HL-60 (cell line): ENCODE measurements around the gene RNF130.

Source experiments
- CTCF ChIP-seq: IDR thresholded peaks from one replicate; pipeline ENCODE4 v1.5.1; 2011; ENCODE audit warnings: low read length, control low read depth, inconsistent platforms; ENCODE audit not compliant: insufficient read depth
- GABPA ChIP-seq: IDR thresholded peaks from 2 replicates; pipeline ENCODE4 v1.6.1; 2012; ENCODE audit warnings: low read depth
- POLR2AphosphoS5 ChIP-seq: IDR thresholded peaks from 2 replicates; pipeline ENCODE4 v1.6.1; 2012; ENCODE audit warnings: low read depth
- SPI1 ChIP-seq: IDR thresholded peaks from 2 replicates; pipeline ENCODE4 v1.6.1; 2012; ENCODE audit warnings: low read depth, mild to moderate bottlenecking, borderline replicate concordance

GRCh38 chr5:180086816-180087399 lies 15.3 kb upstream of the RNF130 start:
- TF ChIP-seq CTCF (no peak), GABPA (no peak), POLR2AphosphoS5 (no peak), SPI1 (no peak)
